ENCODE measurements around the gene ZNF467.
A peak's percentile ranks its signal among the peaks of the same experiment; 100 is the strongest.

Gene ZNF467

DNA sequence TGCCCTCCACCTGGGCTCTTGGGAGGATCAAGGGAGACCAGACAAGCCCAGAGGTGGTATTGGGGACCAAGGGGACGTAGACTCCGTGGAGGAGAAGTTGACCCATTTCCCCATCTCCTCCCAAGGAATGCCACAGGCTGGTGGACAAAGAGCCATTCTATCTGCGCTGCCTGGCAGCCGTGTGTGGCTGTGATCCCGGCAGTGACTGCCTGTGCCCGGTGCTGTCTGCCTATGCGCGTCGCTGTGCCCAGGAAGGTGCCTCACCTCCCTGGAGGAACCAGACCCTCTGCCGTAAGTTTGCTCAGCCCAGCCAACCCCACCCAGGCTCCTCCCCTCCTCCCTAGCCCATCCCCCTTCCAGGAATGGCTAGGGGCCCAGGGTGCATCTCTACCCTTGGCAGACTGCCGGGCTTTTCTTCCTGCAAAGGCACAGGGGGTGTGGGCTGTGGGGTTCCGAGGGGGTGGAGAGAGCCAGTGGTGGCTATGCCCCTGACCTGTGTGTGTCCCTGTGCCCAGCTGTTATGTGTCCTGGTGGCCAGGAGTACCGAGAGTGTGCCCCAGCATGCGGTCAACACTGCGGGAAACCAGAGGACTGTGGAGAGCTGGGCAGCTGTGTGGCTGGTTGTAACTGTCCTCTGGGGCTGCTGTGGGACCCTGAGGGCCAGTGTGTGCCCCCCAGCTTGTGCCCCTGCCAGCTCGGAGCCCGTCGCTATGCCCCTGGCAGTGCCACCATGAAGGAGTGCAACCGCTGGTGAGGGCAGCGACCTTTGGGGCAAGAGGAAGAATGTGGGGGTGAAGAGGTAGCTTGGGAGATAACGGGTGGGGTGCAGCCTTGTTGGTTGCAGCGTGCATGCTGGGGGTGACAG, 10.2 kb upstream of the ZNF467 start:
- no peak for DNase-seq

DNA sequence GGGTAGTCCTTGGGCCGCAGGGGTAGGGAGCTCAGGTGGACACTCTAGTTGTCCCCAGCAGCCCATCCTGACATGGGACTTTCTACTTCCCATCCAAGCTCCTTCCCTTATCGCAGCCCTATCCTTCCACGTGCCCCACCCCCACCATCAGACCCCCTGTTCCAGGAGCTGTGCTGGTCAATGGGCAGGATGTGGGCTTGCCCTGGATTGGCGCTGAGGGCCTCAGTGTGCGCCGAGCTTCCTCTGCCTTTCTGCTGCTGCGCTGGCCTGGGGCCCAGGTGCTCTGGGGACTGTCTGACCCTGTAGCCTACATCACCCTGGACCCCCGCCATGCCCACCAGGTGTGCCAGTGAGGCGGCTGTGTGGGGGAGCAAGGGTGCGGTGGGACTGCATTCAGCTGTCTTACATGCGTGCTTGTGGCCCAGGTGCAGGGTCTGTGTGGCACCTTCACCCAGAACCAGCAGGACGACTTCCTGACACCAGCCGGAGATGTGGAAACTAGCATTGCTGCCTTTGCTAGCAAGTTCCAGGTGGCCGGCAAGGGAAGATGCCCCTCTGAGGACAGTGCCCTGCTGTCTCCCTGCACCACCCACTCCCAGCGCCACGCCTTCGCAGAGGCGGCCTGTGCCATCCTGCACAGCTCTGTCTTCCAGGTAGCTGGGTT, 9.4 kb upstream of the ZNF467 start:
- no peak for DNase-seq

DNA sequence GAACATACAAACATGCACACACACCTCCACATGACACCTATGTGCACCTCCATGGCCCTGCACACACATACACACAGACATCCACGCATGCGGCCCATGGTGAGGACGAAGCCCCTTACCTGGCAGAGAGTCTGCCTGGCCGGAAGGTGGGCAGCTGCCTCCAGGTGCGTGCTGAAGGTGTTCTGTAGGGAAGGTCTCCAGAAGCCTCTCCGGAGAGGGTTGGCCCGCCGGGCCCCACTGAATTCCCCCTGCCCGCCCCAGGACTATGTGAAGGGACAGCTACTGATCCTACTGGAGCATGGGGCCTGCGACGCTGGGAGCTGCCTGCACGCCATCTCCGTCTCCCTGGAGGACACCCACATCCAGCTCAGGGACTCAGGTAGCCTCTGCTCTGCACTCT, 8.5 kb upstream of the ZNF467 start:
- no peak for DNase-seq

DNA sequence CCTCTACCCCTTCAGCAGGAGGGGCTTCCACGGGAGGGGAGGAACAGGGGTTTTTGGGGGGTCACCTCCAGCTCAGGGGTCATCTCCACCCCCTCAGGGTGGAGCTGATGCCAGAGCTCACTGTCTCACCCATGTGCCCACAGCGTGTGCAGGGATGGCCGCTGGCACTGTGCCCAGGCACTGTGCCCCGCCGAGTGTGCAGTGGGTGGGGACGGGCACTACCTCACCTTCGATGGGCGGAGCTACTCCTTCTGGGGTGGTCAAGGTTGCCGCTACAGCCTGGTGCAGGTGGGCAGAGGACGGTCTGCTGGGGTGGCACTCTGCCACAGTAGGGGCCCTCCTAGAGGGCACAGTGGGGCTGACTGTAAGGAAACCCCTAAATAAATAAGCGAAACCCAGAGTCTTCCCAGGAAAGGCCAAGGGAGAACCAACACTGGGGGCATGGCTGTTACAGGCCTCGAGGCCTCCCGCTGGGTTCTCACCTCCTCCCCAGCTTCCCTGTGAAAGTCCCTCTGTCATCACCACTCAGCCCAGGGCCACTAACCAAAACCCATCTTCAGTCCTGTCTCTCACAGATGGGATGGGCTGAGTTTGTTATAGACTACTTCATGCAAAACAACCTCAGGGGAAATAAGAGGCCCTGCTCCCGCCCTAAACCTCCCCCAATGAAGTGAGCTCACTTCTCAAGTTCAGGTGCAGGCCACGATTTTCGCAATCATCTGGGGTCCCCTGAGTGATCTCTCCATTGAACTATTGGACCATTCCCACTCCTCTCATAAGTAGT, 7.4 kb upstream of the ZNF467 start:
- DNase-seq = no peak

GRCh38 chr7:149780056-149780455, 6.7 kb upstream of the ZNF467 start:
- DNase-seq = no peak

GRCh38 chr7:149779502-149779805, 6.1 kb upstream of the ZNF467 start:
- no peak for DNase-seq

- DNase-seq = no peak
These were observed 5.5 kb upstream of the ZNF467 start for GRCh38 chr7:149778696-149779501.

DNA sequence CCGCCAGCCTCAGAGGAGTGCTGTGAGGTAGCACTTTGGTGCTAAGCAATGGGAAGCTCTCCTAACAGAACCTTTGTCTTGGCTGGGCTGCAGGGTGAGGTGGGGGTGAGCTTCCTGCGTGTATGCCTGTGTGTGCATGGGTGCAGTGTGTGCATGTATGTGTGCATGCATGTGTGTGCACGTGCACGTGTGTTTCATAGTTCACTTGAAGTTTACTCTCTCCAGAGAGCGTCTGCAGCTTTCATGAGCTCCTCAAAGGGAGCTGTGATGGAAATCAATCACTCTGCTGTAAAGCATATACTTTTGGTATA, 4.9 kb upstream of the ZNF467 start:
- no peak for DNase-seq

- DNase-seq = no peak
These were observed 4.4 kb upstream of the ZNF467 start for GRCh38 chr7:149777551-149778326.

DNA sequence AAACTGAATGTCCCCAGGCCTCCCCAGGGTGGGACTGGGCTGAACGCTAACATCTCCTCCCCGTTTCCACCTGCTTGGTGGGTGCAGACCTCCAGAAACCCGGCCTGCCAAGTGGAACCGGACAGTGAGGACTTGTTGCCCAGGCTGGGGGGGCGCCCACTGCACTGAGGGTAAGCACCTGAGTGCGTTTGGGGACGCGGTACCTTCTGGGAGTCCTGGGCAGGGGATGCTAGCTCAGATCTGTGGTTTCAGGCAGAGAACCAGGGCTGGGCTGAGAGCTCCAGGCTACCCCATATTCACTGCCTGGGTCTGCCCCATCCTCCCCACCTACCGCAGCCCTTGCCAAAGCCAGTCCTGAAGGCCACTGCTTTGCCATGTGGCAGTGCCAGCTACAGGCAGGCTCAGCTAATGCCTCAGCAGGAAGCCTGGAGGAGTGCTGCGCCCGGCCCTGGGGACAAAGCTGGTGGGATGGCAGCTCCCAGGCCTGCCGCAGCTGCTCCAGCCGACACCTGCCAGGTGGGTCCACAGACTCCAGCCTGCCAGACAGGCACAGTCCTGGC, 3.5 kb upstream of the ZNF467 start:
- no peak for DNase-seq

DNA sequence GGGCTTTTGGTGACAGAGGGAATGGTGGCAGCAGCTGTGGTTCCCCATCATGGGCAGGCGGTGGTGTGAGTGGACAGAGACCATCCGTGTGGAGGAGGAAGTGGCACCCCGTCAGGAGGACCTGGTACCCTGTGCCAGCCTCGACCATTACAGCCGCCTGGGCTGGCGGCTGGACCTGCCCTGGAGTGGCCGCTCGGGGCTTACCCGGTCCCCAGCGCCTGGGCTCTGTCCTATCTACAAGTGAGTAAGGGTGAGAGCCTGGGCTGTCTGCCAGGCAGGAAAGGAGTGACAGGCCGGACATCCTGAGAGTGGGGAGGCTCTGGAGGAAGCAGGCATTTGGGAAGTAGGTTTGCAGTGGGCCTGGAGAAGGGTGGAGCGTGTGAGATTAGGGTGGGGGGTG, 2.9 kb upstream of the ZNF467 start:
- no peak for DNase-seq

DNA sequence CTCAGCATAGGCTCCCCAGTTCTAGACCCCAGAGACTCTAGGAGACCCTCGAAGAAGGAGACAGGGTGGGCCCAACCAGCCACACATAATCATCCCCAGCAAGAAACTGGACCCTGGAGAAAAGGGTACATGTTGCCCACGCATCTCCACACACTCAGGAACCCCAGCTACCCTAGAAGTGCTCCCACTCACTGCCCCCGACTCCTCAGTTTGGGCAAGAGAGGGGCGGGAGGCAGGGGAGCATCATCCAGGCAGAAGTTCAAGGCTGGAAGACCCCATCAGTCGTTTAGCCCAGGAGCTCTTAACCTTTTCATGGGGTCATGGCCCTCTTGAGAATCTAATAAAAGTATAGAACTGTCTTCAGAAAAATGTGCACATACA, 1.8 kb upstream of the ZNF467 start:
- DNase-seq = no peak

GRCh38 chr7:149774237-149775175, 1.1 kb upstream of the ZNF467 start:
- DNase-seq = no peak

DNA sequence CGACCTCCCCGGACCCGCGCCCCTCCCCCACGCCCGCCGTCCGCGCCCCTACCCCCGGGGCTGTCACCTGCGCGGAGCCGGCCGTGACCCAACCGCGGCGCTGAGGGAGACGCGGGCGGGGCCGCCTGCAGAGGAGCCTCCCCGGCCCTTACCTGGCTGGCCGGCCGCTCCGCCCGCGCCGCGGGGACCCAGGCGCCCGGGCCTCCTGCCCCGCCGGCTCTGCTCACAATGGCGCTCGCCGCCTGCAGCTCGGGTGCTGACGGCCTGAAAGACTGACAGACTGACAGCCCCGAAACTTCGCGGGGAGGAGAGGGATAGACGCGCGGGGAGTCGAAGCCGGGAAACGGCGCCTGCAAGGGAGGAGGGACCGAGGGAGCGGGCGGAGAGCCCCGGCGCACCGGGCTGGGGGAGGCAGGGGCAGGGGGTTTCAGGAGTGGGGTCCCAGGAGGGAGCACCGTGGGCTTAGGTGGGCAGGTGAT, 393 bp downstream of the ZNF467 start:
- no peak for DNase-seq

DNA sequence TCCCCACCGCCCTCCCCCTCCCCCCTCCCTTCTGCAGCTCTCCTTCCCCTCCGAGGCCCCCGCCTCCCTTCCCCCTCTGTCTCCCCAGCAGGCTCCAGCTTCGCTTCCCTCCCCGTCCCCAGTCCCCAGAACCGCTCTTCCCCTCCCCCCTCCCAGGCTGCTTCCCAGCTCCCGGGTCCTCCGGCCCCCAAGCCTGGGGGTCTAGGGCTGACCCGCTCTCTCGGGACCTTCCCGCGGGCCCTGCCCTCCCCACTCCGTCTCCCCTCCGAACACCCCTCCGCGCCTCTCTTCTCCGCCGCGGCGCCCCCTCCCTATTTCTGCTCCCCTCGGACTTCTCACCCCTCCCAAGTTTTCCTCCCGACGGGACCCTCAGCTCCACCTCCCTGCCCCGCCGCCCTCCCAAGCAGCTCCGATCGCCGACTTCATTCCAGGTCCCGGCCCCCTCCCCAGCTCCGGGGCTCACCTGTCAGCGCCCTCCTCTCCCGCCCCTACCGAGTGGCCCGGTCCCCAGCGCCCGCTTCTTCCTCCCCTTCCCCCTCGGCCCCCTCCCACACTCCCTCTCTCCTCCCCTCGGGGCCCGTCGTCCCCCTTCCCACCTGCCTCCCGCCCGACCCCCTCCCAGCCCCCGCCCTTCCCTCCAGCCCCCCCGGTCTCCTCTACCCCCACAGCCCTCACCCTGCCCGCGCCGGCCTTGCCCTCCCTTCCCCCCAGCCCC, 990 bp downstream of the ZNF467 start:
- no peak for DNase-seq

- peak; percentile 71 for DNase-seq
These were observed 1.6 kb downstream of the ZNF467 start for GRCh38 chr7:149771720-149772240.

GRCh38 chr7:149770728-149771636, 2.4 kb downstream of the ZNF467 start:
- DNase-seq = no peak

DNA sequence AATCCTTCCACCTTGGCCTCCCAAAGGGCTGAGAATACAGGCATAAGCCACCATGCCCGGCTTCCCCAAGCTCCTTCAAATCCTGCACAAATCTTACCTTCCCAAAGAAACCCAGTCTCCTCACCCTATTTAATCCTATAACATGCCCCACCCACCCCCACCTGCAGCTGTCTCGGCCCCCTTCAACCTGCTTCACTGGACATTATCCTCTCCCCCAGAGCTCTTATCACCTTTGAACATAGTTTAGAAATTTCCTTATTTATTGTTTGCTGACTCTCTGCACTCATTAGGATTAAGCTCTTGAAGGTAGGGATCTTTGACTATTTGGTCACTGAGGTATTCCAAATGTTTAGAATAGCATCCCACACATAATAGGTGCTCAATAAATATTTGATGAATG, 3.5 kb downstream of the ZNF467 start:
- no peak for DNase-seq

GRCh38 chr7:149768931-149769330, 4.5 kb downstream of the ZNF467 start:
- no peak for DNase-seq

All from NCI-H510A (cell line).